ENCODE measurements around the gene REC8.
A peak's percentile ranks its signal among the peaks of the same experiment; 100 is the strongest.

The REC8 gene

GRCh38 chr14:24144451-24144850 is 27.4 kb upstream of the REC8 start:
- in situ Hi-C loops (cut with HindIII; ENCODE audit: low sequenced_read_pairs): no loop called here
- H3K4me3 ChIP-seq (ENCODE audit: low read depth, low read length): no peak overlapping the region
- no peak for DNase-seq (ENCODE audit: low read depth, low spot score)
- TF ChIP-seq, protein P1, sequence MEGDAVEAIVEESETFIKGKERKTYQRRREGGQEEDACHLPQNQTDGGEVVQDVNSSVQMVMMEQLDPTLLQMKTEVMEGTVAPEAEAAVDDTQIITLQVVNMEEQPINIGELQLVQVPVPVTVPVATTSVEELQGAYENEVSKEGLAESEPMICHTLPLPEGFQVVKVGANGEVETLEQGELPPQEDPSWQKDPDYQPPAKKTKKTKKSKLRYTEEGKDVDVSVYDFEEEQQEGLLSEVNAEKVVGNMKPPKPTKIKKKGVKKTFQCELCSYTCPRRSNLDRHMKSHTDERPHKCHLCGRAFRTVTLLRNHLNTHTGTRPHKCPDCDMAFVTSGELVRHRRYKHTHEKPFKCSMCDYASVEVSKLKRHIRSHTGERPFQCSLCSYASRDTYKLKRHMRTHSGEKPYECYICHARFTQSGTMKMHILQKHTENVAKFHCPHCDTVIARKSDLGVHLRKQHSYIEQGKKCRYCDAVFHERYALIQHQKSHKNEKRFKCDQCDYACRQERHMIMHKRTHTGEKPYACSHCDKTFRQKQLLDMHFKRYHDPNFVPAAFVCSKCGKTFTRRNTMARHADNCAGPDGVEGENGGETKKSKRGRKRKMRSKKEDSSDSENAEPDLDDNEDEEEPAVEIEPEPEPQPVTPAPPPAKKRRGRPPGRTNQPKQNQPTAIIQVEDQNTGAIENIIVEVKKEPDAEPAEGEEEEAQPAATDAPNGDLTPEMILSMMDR (IDR thresholded peaks at IDR 0.05; ENCODE audit: low read depth, low read length): no peak

DNA sequence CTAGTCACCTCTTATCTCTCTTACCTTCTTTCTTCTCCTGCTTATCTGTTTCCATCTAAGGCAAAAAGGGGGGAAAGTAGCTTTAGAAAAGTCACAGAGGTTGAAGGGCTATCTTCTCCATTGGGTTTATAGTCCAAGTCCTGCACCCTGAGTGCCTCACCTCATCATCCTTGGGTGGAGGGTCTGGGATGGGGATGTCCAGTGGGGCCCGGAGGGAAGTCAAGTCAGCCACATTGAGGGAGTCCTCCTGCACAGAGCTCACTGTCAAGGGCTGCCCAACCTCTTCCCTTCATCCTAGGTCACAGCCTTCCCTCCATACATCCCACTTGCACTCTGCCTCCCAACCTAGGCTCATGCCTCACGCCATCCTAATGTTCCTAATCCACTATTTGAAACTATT is 26.7 kb upstream of the REC8 start:
- in situ Hi-C loops (cut with HindIII; ENCODE audit: low sequenced_read_pairs): no loop called here
- H3K4me3 ChIP-seq (ENCODE audit: low read depth, low read length): peak overlapping the region; percentile 89
- DNase-seq (ENCODE audit: low read depth, low spot score): no peak
- TF ChIP-seq, protein P1 (IDR thresholded peaks at IDR 0.05; ENCODE audit: low read depth, low read length): no peak

- TF ChIP-seq, protein P1 (IDR thresholded peaks at IDR 0.05; ENCODE audit: low read depth, low read length): no peak
- H3K4me3 ChIP-seq (ENCODE audit: low read depth, low read length): peak overlapping the region; percentile 89
- DNase-seq (ENCODE audit: low read depth, low spot score): no peak
- in situ Hi-C loops (cut with HindIII; ENCODE audit: low sequenced_read_pairs): no loop called here
These were observed 26.0 kb upstream of the REC8 start for GRCh38 chr14:24145690-24146452.

- TF ChIP-seq, protein P1 (IDR thresholded peaks at IDR 0.05; ENCODE audit: low read depth, low read length): no peak
- peak within 1 kb of the TSS; percentile 89 for H3K4me3 ChIP-seq (ENCODE audit: low read depth, low read length)
- in situ Hi-C loops (cut with HindIII; ENCODE audit: low sequenced_read_pairs): no loop called here
- DNase-seq (ENCODE audit: low read depth, low spot score): peak; percentile 99
These were observed 25.4 kb upstream of the REC8 start, which contains the start of gene PSME2 for GRCh38 chr14:24146453-24146977. TSS of gene PSME2 (minus strand) at chr14:24146610. CDS start at chr14:24146581, 29 bp downstream.

GRCh38 chr14:24146978-24147760 is 24.7 kb upstream of the REC8 start, which contains the start of gene RNF31:
TSS of gene RNF31 (plus strand) at chr14:24147498. CDS start at chr14:24147699, 201 bp downstream.
- TF ChIP-seq, protein P1 (IDR thresholded peaks at IDR 0.05; ENCODE audit: low read depth, low read length): no peak
- DNase-seq (ENCODE audit: low read depth, low spot score): peak; percentile 99
- peak within 1 kb of the TSS; percentile 89 for H3K4me3 ChIP-seq (ENCODE audit: low read depth, low read length)
- in situ Hi-C loops (cut with HindIII; ENCODE audit: low sequenced_read_pairs): no loop called here

GRCh38 chr14:24147761-24148428 is 24.0 kb upstream of the REC8 start:
- TF ChIP-seq, protein P1 (IDR thresholded peaks at IDR 0.05; ENCODE audit: low read depth, low read length): no peak
- in situ Hi-C loops (cut with HindIII; ENCODE audit: low sequenced_read_pairs): no loop called here
- no peak for DNase-seq (ENCODE audit: low read depth, low spot score)
- peak overlapping the region; percentile 89 for H3K4me3 ChIP-seq (ENCODE audit: low read depth, low read length)
